HG02852 (cell line): ENCODE data around the gene SAPCD2.

Experiments
- ATAC-seq: cut with Tn5 transposase; IDR thresholded peaks from one replicate; pipeline ENCODE4 v1.9.1; 2021; ENCODE audit warnings: mild to moderate bottlenecking, moderate library complexity; ENCODE audit not compliant: unreplicated experiment

The SAPCD2 gene

GRCh38 chr9:137107982-137108381, 37.6 kb upstream of the SAPCD2 start:
- no peak for ATAC-seq

- ATAC-seq, result no peak
Observed at GRCh38 chr9:137107312-137107921, 37.1 kb upstream of the SAPCD2 start.

GRCh38 chr9:137106662-137107250, 36.4 kb upstream of the SAPCD2 start:
- no peak for ATAC-seq

- no peak for ATAC-seq
Observed at GRCh38 chr9:137105814-137106661, 35.7 kb upstream of the SAPCD2 start.

DNA sequence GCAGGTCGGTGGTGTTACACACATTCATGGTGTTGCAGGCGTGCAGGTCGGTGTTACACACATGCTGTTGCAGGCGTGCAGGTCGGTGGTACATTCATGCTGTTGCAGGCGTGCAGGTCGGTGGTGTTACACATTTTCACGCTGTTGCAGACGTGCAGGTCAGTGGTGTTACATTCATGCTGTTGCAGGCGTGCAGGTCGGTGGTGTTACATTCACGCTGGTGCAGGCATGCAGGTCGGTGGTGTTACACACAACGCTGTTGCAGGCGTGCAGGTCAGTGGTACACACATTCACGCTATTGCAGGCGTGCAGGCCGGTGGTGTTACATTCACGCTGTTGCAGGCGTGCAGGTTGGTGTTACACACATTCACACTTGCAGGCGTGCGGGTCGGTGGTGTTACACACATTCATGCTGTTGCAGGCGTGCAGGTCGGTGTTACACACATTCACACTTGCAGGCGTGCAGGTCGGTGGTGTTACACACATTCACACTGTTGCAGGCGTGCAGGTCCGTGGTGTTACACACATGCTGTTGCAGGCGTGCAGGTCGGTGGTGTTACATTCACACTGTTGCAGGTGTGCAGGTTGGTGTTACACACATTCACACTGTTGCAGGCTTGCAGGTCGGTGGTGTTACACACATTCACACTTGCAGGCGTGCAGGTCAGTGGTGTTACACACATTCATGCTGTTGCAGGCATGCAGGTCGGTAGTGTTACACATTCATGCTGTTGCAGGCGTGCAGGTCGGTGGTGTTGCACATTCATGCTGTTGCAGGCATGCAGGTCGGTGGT, 33.0 kb upstream of the SAPCD2 start:
- ATAC-seq, result no peak

- ATAC-seq, result no peak
Observed at GRCh38 chr9:137099231-137099630, 28.9 kb upstream of the SAPCD2 start.

DNA sequence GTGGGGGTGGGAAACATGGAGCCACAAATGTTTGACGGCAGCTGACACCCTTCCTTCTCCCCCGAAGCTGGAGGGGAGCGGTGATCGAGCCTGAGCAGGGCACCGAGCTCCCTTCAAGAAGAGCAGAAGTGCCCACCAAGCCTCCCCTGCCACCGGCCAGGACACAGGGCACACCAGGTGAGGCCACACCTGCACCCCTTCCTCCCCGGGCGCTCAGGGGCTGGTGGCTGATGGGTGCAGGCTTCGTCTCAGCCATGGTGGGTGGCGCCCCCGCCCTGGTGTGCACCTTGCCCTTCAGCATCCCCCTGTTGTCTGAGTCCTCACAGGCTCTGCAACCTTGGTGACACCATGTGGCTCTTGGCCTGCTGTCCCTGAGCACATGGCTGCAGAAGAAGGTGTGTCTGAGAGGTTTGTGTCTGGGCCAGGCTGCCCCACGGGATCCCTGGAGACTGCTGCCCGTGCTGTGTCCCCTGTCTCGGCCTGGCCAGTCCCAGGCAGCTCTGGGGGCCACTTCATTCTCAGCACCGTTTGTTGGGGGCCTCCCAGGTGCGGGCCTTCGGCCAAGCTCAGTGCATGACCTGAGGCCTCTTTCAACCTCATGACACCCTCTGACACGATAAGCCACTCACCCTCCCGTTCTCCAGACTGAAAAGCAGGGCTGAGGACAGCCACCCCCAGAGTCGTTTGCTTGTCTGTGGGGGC, 27.6 kb upstream of the SAPCD2 start:
- no peak for ATAC-seq

GRCh38 chr9:137096785-137097546, 26.6 kb upstream of the SAPCD2 start:
- ATAC-seq, result no peak

DNA sequence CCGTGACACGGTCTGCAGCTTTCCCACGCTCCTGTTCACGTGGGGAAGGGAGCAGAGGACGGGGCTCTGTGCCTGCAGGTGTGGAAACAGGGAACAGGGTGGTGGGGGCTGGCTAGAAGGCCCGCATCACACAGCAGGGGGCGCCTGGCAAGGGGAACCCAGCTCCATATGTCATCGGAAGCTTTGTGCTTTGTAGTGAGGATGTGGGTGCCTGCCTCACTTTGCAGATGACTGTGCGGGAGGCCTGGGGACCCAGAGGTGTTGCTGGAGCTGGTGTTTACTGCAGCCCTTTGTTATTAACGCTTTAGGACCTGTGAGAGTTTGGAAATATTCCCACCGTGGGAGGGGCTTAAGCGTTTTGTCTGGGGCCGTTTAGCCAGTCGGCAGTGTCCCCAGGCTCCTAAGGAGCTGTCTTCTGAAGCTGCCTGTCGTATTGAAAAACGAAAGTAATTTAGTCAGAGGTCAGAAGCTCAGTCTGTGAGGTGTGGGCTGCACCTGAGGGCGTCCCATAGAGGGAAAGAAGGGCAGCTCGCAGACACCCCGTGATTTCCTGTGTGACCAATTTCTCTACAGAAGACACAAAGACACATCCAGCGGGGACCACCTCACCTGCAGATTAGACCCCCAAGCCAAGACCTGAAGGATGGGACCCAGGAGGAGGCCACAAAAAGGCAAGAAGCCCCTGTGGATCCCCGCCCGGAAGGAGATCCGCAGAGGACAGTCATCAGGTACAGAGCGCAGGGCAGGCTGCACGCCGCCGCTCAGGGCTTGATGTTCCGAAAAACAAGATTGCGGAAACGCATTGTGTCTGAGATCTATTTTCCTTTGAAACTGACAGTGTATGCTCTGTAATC, 25.5 kb upstream of the SAPCD2 start:
- ATAC-seq, result peak; percentile 93

DNA sequence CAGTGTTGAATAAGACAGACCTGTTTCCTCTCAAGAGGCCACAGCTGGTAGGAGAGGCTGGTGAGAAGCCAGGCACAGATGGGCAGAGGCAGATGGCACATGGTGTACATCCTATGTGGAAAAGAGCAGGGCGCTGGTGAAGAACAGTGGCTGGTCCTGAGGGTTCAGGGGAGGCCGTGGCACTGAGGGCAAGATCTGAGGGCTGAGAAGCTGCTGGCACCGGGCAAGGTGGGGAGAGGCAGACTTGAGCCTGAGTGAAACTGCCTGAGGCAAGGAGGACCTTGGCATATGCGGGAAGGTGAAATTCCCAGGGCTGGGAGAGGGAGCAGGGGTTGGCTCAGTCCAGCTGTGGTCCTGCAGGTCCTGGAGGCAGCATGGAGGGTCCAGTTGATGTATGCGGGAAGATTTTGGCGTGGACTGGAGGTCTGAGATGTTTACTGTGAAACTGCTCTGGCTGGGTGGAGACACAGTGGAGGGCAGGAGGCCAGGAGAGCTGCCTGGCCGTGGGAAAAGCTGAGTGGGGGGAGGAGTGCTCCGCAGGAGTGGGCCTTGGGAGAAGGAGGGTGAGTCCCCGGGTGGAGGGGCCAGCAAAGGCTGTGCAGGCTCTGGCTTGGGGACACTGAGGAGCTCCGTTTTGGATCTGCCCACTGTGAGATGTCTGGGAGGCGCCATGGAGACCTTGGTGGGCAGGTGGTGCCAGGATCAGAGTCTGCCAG, 19.0 kb upstream of the SAPCD2 start:
- no peak for ATAC-seq

DNA sequence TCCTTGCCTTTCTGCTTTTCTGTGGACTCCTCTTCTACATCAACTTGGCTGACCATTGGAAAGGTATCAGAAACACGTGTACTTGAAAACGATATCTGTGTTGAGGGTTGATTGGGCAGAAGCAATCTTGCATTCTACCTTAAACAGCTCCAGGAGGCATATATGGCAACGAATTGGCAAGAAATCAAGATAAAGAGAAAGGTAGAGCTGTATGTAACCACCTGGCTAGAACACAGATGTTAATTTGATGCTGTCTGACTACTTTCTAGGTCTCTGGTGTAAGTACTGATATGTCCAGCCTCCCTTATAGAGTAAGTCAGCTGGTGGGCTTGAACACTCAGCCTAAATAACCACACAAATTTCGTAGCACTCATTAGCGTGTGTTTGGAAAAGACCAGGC, 17.8 kb upstream of the SAPCD2 start:
- ATAC-seq, result no peak

- ATAC-seq, result no peak
Observed at GRCh38 chr9:137087409-137087925, 17.1 kb upstream of the SAPCD2 start.

DNA sequence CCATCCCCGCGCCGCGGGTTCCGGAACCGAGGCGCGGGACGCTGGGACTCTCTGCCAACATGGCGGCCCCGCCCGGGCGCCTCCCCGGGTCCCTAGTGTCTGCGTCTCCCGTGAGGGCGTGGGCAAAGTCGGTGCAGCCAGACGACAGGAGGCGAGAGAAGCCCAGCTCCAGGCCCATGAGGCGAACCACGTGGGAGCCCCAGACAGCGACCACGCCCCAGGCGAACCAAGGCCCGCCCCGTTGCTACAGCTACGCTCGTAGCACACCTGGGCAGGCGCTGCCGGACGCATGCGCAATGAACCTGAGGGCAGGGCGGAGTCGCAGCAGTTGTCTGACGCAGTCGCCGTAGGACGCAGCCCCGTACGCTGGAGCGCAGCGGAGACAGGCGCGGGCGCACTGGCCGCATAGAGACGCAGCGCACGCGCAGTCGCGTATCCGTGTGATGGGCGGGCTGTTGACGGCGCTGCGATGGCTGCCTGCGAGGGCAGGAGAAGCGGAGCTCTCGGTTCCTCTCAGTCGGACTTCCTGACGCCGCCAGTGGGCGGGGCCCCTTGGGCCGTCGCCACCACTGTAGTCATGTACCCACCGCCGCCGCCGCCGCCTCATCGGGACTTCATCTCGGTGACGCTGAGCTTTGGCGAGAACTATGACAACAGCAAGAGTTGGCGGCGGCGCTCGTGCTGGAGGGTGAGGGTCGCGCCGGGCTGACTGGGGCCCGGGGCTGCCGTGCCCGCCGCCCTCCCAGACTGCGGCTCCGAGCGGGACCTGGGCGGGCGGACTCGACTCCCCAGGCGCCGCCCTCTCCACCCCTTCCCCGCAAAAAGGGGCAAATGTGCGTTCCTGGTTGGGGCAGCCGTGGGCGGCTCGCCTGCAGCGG, 16.4 kb upstream of the SAPCD2 start, which contains the start of gene MAN1B1:
Gene MAN1B1, plus strand, starts transcription at position 455 of the 878 bp plus-strand sequence. Its CDS starts 15 bp downstream, at position 470.
- peak; percentile 88 for ATAC-seq

- no peak for ATAC-seq
Observed at GRCh38 chr9:137085920-137086530, 15.7 kb upstream of the SAPCD2 start.

DNA sequence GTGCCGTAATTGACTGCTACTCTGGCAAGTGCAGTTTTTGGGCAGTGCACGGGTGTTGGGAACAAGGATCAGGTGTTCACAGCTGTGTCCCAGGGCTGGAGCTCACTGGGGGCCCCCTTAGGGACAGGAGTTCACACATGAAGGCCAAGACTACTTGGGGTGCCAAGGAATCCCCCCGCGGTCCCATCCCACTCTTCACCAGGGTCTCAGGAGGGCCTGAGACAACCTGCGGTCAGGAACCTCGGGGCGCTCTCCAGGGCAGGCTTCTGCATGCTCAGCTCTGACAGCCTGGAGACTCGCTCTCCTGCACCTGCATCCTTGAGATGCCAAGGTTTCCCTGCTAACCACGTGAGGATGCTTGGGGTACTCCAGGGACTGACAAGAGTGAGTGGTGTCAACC, 14.2 kb upstream of the SAPCD2 start:
- ATAC-seq, result no peak

- no peak for ATAC-seq
Observed at GRCh38 chr9:137083394-137084004, 13.1 kb upstream of the SAPCD2 start.
